Glutamatergic neuron (in vitro differentiated cells): ENCODE results near the gene GPRIN1. TPM values are rescaled to one million over a fixed set of nuclear protein-coding genes. Genes with fewer than 3 reads are reported as not detected.

Experiments
- DNase-seq: peaks from one replicate; pipeline ENCODE4 v3.0.0; 2022
- H3K27ac Mint-ChIP-seq: one replicate; pipeline ENCODE4 v1.8.0; 2020; ENCODE audit warnings: mild to moderate bottlenecking, mixed read lengths, inconsistent platforms; ENCODE audit not compliant: unreplicated experiment
- H3K27me3 Mint-ChIP-seq: one replicate; pipeline ENCODE4 v1.8.0; 2020; ENCODE audit warnings: mild to moderate bottlenecking, moderate library complexity, mixed read lengths, inconsistent platforms; ENCODE audit not compliant: unreplicated experiment
- H3K36me3 Mint-ChIP-seq: one replicate; pipeline ENCODE4 v1.8.0; 2020; ENCODE audit warnings: mild to moderate bottlenecking, mixed read lengths, inconsistent platforms; ENCODE audit not compliant: unreplicated experiment
- H3K4me1 Mint-ChIP-seq: one replicate; pipeline ENCODE4 v1.8.0; 2020; ENCODE audit warnings: mild to moderate bottlenecking, low read depth, mixed read lengths, inconsistent platforms; ENCODE audit not compliant: unreplicated experiment
- H3K4me3 Mint-ChIP-seq: one replicate; pipeline ENCODE4 v1.8.0; 2020; ENCODE audit warnings: mild to moderate bottlenecking, mixed read lengths, inconsistent platforms; ENCODE audit not compliant: unreplicated experiment
- H3K9me3 Mint-ChIP-seq: one replicate; pipeline ENCODE4 v1.8.0; 2020; ENCODE audit warnings: mild to moderate bottlenecking, moderate library complexity, mixed read lengths, inconsistent platforms; ENCODE audit not compliant: unreplicated experiment
- total RNA-seq: library from RNA; stranded (reverse); fragmentation: NEBNext Ultra II Directional; extraction: Animal tissue kit (Norgen Biotek cat#: 25700); gene quantifications from one replicate; pipeline ENCODE4 v1.2.1, GENCODE V29; 2021; ENCODE audit not compliant: unreplicated experiment
- TF ChIP-seq, protein P1 (sequence below): fragments of 200-600 bp; sonication (generic); IDR thresholded peaks from one replicate; pipeline ENCODE4 v1.5.0; 2021; ENCODE audit not compliant: partially characterized antibody, unreplicated experiment

The GPRIN1 gene
- total RNA-seq, 1 donor from 2014 or later = 72.3 TPM

- H3K27ac Mint-ChIP-seq = no peak overlapping the region
- no peaks in the 10 kb centered on the region for H3K36me3 Mint-ChIP-seq
- DNase-seq = no peak
- H3K9me3 Mint-ChIP-seq = peaks cover 2% of the 10 kb centered on the region
- H3K27me3 Mint-ChIP-seq = peaks cover 12% of the 10 kb centered on the region
- H3K4me1 Mint-ChIP-seq = peaks cover 18% of the 10 kb centered on the region
- no peak overlapping the region for H3K4me3 Mint-ChIP-seq
- TF ChIP-seq, protein P1, sequence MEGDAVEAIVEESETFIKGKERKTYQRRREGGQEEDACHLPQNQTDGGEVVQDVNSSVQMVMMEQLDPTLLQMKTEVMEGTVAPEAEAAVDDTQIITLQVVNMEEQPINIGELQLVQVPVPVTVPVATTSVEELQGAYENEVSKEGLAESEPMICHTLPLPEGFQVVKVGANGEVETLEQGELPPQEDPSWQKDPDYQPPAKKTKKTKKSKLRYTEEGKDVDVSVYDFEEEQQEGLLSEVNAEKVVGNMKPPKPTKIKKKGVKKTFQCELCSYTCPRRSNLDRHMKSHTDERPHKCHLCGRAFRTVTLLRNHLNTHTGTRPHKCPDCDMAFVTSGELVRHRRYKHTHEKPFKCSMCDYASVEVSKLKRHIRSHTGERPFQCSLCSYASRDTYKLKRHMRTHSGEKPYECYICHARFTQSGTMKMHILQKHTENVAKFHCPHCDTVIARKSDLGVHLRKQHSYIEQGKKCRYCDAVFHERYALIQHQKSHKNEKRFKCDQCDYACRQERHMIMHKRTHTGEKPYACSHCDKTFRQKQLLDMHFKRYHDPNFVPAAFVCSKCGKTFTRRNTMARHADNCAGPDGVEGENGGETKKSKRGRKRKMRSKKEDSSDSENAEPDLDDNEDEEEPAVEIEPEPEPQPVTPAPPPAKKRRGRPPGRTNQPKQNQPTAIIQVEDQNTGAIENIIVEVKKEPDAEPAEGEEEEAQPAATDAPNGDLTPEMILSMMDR = no peak
These were observed 33.7 kb upstream of the GPRIN1 start for GRCh38 chr5:176643491-176644219.

GRCh38 chr5:176642675-176643490 is 32.9 kb upstream of the GPRIN1 start:
- TF ChIP-seq, protein P1 = no peak
- H3K4me1 Mint-ChIP-seq = peaks cover 13% of the 10 kb centered on the region
- no peak for DNase-seq
- peaks cover 9% of the 10 kb centered on the region for H3K27me3 Mint-ChIP-seq
- H3K9me3 Mint-ChIP-seq = peaks cover 3% of the 10 kb centered on the region
- no peak overlapping the region for H3K4me3 Mint-ChIP-seq
- peaks cover 5% of the 10 kb centered on the region for H3K36me3 Mint-ChIP-seq
- no peak overlapping the region for H3K27ac Mint-ChIP-seq

DNA sequence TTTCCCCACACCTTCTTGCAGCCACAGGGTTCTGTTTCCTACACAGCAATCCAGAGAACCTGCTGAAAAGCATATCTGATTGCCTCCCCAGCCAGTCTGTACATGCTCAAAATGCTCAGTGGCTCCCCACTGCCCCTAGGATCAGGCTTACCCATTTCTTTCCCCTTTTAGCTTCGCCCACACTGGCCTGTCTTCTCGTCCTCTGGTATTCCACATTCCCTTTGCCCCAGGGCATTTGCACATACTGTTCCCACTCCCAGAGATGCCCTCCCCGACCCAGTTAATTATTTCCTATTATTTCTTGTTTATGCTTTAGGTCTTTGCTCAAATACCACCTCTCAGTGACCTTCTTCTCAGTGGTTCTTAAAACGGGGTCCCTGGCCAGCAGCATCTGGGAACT is 30.7 kb upstream of the GPRIN1 start:
- no peak for DNase-seq
- TF ChIP-seq, protein P1 = no peak
- Mint-ChIP-seq H3K27me3 (peaks cover 7% of the 10 kb centered on the region), H3K4me3 (no peak overlapping the region), H3K4me1 (peaks cover 6% of the 10 kb centered on the region), H3K27ac (peak overlapping the region; percentile 56), H3K9me3 (peaks cover 3% of the 10 kb centered on the region), H3K36me3 (peaks cover 11% of the 10 kb centered on the region)

DNA sequence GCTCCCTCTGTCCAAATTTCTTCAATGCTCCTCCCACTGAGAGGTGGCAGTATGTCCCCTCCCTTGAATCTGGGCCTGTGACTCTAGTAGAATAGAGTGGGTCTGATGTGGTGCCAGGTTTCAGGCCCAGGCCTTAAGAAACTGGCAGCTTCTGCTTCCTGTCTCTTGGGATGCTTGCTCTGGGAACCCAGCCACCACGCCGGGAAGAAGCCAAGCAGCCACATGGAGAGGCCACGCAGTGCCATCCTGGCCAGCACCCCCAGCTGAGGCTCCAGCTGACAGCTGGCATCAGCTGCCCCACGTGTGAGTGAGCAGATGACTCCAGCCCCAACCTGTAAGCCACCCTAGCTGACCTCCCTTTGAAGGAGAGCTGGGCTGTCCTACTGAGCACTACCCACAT is 30.0 kb upstream of the GPRIN1 start:
- TF ChIP-seq, protein P1 = no peak

GRCh38 chr5:176639208-176639607 is 29.3 kb upstream of the GPRIN1 start:
- Mint-ChIP-seq H3K4me3 (no peak overlapping the region), H3K36me3 (peaks cover 11% of the 10 kb centered on the region), H3K4me1 (peaks cover 3% of the 10 kb centered on the region), H3K9me3 (peaks cover 3% of the 10 kb centered on the region), H3K27me3 (peaks cover 6% of the 10 kb centered on the region), H3K27ac (no peak overlapping the region)
- TF ChIP-seq, protein P1 = no peak
- DNase-seq = no peak

More for the DNA sequence above, 30.0 kb upstream of the GPRIN1 start:
- H3K4me3 Mint-ChIP-seq = no peak overlapping the region
- peaks cover 11% of the 10 kb centered on the region for H3K36me3 Mint-ChIP-seq
- H3K27me3 Mint-ChIP-seq = peaks cover 9% of the 10 kb centered on the region
- H3K4me1 Mint-ChIP-seq = peaks cover 6% of the 10 kb centered on the region
- peaks cover 1% of the 10 kb centered on the region for H3K9me3 Mint-ChIP-seq
- H3K27ac Mint-ChIP-seq = no peak overlapping the region
- no peak for DNase-seq
